ENCODE measurements around the gene SMCO2.

SMCO2 gene

GRCh38 chr12:27425306-27425705, 21.2 kb upstream of the SMCO2 start:
- no peak for DNase-seq (ENCODE audit: low read depth)
- no peak overlapping the region for H3K4me3 ChIP-seq (ENCODE audit: low read depth, low read length)
- no peak for TF ChIP-seq CTCF (IDR thresholded peaks at IDR 0.05; ENCODE audit: low read depth, low read length, missing control alignments)

- no peak for TF ChIP-seq CTCF (IDR thresholded peaks at IDR 0.05; ENCODE audit: low read depth, low read length, missing control alignments)
- H3K4me3 ChIP-seq (ENCODE audit: low read depth, low read length) = no peak overlapping the region
- no peak for DNase-seq (ENCODE audit: low read depth)
Measured at GRCh38 chr12:27426743-27427487, 19.6 kb upstream of the SMCO2 start.

DNA sequence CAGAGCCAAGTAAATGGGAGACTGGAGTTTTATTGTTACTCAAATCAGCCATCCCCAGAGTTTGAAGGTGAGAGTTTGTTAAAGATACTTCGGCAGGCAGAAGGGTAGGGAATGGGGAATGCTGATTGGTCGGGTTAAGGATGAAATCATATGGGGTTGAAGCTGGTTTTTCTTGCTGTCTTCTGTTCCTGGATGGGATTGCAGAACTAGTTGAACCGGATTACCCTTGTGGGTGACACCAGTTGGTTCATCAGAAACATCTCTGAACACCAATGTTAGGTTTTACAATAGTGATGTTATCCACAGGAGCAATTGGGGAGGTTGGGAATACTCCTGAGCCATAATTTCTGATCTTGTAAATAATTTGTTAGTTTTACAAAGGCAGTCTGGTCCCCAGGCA, 18.7 kb upstream of the SMCO2 start:
- H3K4me3 ChIP-seq (ENCODE audit: low read depth, low read length) = no peak overlapping the region
- no peak for TF ChIP-seq CTCF (IDR thresholded peaks at IDR 0.05; ENCODE audit: low read depth, low read length, missing control alignments)
- DNase-seq (ENCODE audit: low read depth) = no peak

DNA sequence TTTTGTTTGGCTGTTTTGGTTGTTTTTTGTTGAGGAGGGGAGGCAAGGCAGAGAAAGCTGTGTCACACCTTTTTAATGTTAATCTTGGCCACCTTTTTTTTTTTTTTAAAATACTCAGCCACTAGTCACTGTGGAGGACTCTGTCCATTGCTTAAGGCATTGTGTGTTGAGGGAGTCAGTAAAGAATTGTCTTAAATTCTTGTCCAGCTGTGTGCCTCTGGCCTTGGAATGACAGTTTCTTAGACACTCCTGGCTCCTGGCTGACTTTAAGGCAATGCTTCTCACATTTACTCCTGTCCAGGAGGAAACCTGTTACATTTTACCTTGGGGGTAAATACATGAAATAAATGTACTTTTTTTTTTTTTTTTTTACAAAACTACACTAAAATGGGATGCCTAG, 18.1 kb upstream of the SMCO2 start:
- no peak for TF ChIP-seq CTCF (IDR thresholded peaks at IDR 0.05; ENCODE audit: low read depth, low read length, missing control alignments)
- H3K4me3 ChIP-seq (ENCODE audit: low read depth, low read length) = no peak overlapping the region

GRCh38 chr12:27429606-27430005, 16.9 kb upstream of the SMCO2 start:
- no peak overlapping the region for H3K4me3 ChIP-seq (ENCODE audit: low read depth, low read length)
- DNase-seq (ENCODE audit: low read depth) = no peak
- no peak for TF ChIP-seq CTCF (IDR thresholded peaks at IDR 0.05; ENCODE audit: low read depth, low read length, missing control alignments)

More for the DNA sequence above, 18.1 kb upstream of the SMCO2 start:
- DNase-seq (ENCODE audit: low read depth) = no peak

DNA sequence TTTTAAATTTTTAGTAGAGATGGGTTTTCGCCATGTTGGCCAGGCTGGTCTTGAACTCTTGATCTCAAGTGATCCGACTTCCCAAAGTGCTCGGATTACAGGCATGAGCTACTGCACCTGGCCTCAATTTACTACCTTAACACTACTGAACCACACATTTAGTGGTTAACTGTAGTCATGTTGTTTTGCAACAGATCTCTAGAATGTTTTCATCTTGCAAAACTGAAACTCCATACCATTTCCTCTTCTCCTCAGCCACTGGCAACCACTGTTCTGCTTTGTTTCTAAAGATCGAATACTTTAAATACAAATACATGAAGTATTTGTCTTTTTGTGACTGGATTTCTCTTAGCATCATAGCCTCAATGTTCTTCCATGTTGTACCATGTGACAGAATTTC, 15.4 kb upstream of the SMCO2 start:
- DNase-seq (ENCODE audit: low read depth) = no peak
- TF ChIP-seq CTCF (IDR thresholded peaks at IDR 0.05; ENCODE audit: low read depth, low read length, missing control alignments) = no peak
- no peak overlapping the region for H3K4me3 ChIP-seq (ENCODE audit: low read depth, low read length)

Data from GM12864 (cell line).